GM23248 (cell line): ENCODE results near the gene KCNH2. TPM values are rescaled to one million over a fixed set of nuclear protein-coding genes. Genes with fewer than 3 reads are reported as not detected.
"Not testable (repeated sequence)": the region's sequence is repeated elsewhere in the genome, so short reads cannot be mapped to it uniquely, and the experiment has no call there.

Experiments
- DNase-seq: peaks from one replicate; pipeline ENCODE4 v3.0.0-alpha.2; 2015
- H2AFZ ChIP-seq: fragments of 200-600 bp; sonication (generic); 2 replicates; pipeline ENCODE4 v1.6.1; 2016; ENCODE audit warnings: antibody characterized with exemption
- H3F3A ChIP-seq: fragments of 200-600 bp; sonication (generic); 2 replicates; pipeline ENCODE4 v1.6.1; 2016; ENCODE audit warnings: mild to moderate bottlenecking, antibody characterized with exemption, mixed run types; ENCODE audit not compliant: insufficient read depth
- H3K27ac ChIP-seq: fragments of 200-600 bp; sonication (generic); 2 replicates; pipeline ENCODE4 v1.5.1; 2016; ENCODE audit warnings: mild to moderate bottlenecking
- H3K27me3 ChIP-seq: fragments of 200-600 bp; sonication (generic); replicated peaks from 2 replicates; pipeline ENCODE4 v1.6.1; 2016; ENCODE audit warnings: mild to moderate bottlenecking; ENCODE audit not compliant: insufficient read depth
- H3K36me3 ChIP-seq: fragments of 200-600 bp; sonication (generic); 2 replicates; pipeline ENCODE4 v1.6.1; 2016; ENCODE audit warnings: low read depth, mild to moderate bottlenecking
- H3K4me1 ChIP-seq: fragments of 200-600 bp; sonication (generic); 2 replicates; pipeline ENCODE4 v1.6.1; 2016; ENCODE audit warnings: mild to moderate bottlenecking; ENCODE audit not compliant: insufficient read depth
- H3K4me2 ChIP-seq: fragments of 200-600 bp; sonication (generic); one replicate; pipeline ENCODE4 v1.6.1; 2016; ENCODE audit warnings: mild to moderate bottlenecking; ENCODE audit not compliant: unreplicated experiment
- H3K4me3 ChIP-seq: fragments of 200-600 bp; sonication (generic); 2 replicates; pipeline ENCODE4 v1.5.1; 2016; ENCODE audit warnings: mild to moderate bottlenecking
- H3K79me2 ChIP-seq: fragments of 200-600 bp; sonication (generic); 2 replicates; pipeline ENCODE4 v1.6.1; 2016; ENCODE audit warnings: mild to moderate bottlenecking; ENCODE audit not compliant: insufficient read depth
- H3K9ac ChIP-seq: fragments of 200-600 bp; sonication (generic); 2 replicates; pipeline ENCODE4 v1.6.1; 2016; ENCODE audit warnings: mild to moderate bottlenecking
- H3K9me2 ChIP-seq: fragments of 200-600 bp; sonication (generic); 2 replicates; pipeline ENCODE4 v1.6.1; 2016; ENCODE audit warnings: mixed run types, mild to moderate bottlenecking, moderate library complexity; ENCODE audit not compliant: insufficient read depth
- H3K9me3 ChIP-seq: fragments of 200-600 bp; sonication (generic); one replicate; pipeline ENCODE4 v1.6.1; 2017; ENCODE audit warnings: low read depth
- H4K20me1 ChIP-seq: fragments of 200-600 bp; sonication (generic); 2 replicates; pipeline ENCODE4 v1.6.0; 2016; ENCODE audit not compliant: insufficient read depth
- EZH2 ChIP-seq: fragments of 200-600 bp; sonication (generic); IDR thresholded peaks from 2 replicates; pipeline ENCODE4 v1.6.1; 2018; ENCODE audit warnings: antibody characterized with exemption, mild to moderate bottlenecking; ENCODE audit not compliant: insufficient read depth, poor library complexity, severe bottlenecking
- EZH2phosphoT487 ChIP-seq: fragments of 200-600 bp; sonication (generic); IDR thresholded peaks from 2 replicates; pipeline ENCODE4 v1.6.1; 2018; ENCODE audit warnings: antibody characterized with exemption, moderate library complexity, mild to moderate bottlenecking, low read depth; ENCODE audit not compliant: insufficient read depth
- WGBS, 2 experiments: methylation state at CpG; one replicate each; pipeline ENCODE4 v1.1.6; 2015 to 2017; ENCODE audit warnings: low lambda C conversion rate in 2 of 2, low coverage in 1 of 2; ENCODE audit errors: missing lambda C conversion rate in 2 of 2; 5-methylcytosine and 5-hydroxymethylcytosine counted together
- in situ Hi-C: fragments of 300-500 bp; cut with MboI; formaldehyde crosslinking; loops from 2 replicates; pipeline ENCODE4 v1.15.0; 2020
- polyA plus RNA-seq: library from polyadenylated mRNA; unstranded; fragments of >200 nt; fragmentation: Nextera tagmentation; extraction: Ambion mirVana; gene quantifications from 2 replicates; pipeline ENCODE4 v1.2.1, GENCODE V29; 2016
- total RNA-seq: library from RNA; depleted of rRNA; stranded (reverse); fragments of >200 nt; shearing (Covaris generic); gene quantifications from 2 replicates; pipeline ENCODE4 v1.2.3, GENCODE V29; 2014

KCNH2 gene
- total and polyA plus RNA-seq, 2 experiments from 2014 or later = not detected

- peak overlapping the region; percentile 75 for H3K9ac ChIP-seq
- H3K36me3 ChIP-seq = no peaks in the 10 kb centered on the region
- 5 to 9% methylated on average over 50 of the region's 55 CpGs for WGBS, 2 experiments
- H2AFZ ChIP-seq = peak overlapping the region; percentile 91
- no peaks in the 10 kb centered on the region for H3K27me3 ChIP-seq
- peak overlapping the region; percentile 61 for H3K4me3 ChIP-seq
- H4K20me1 ChIP-seq = no peaks in the 10 kb centered on the region
- H3K9me2 ChIP-seq = no peaks in the 10 kb centered on the region
- H3K79me2 ChIP-seq = no peaks in the 10 kb centered on the region
- TF ChIP-seq EZH2phosphoT487 = no peak
- H3F3A ChIP-seq = no peaks in the 10 kb centered on the region
- peak overlapping the region; percentile 76 for H3K4me2 ChIP-seq
- peak; percentile 92 for DNase-seq
- H3K27ac ChIP-seq = no peak overlapping the region
- H3K4me1 ChIP-seq = no peaks in the 10 kb centered on the region
- no peaks in the 10 kb centered on the region for H3K9me3 ChIP-seq
- in situ Hi-C loops = no loop called here
These were observed 35.8 kb upstream of the KCNH2 start for GRCh38 chr7:151013733-151014497.

DNA sequence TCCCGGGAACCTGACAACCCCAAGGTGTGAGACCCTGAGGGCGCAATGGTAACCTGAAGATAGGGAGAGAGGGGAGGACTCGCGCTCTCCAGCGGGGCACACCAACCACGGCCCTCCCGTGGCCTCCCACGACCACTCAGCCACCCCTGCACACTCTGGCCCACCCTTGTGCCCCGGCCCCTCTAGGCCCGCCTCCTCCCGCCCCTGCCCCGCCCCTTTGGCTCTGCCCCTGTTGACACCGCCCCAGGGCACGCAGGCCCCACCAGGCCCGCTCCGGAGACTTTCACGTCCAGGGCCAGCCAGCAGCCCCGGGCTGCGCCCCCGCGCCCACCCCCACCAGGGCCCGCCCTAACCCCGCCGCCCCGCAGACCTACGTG is 35.2 kb upstream of the KCNH2 start:
- Histone ChIP-seq H3K79me2 (no peaks in the 10 kb centered on the region), H3F3A (no peaks in the 10 kb centered on the region), H3K9ac (peak overlapping the region; percentile 75; the same call in 1 of the 2 replicates), H3K27ac (no peak overlapping the region), H3K4me1 (no peaks in the 10 kb centered on the region), H3K9me3 (no peaks in the 10 kb centered on the region), H3K27me3 (no peaks in the 10 kb centered on the region), H2AFZ (peak overlapping the region; percentile 91), H4K20me1 (no peaks in the 10 kb centered on the region), H3K36me3 (no peaks in the 10 kb centered on the region), H3K4me2 (peak overlapping the region; percentile 76), H3K9me2 (no peaks in the 10 kb centered on the region), H3K4me3 (peak overlapping the region; percentile 61)
- DNase-seq = no peak
- in situ Hi-C loops = no loop called here
- TF ChIP-seq EZH2 (no peak), EZH2phosphoT487 (no peak)
- 6 to 12% methylated on average over 3 to 25 of the region's 26 CpGs for WGBS, 2 experiments

GRCh38 chr7:151012911-151013347 is 34.8 kb upstream of the KCNH2 start:
- Histone ChIP-seq H3K9me2 (no peaks in the 10 kb centered on the region), H2AFZ (peak overlapping the region; percentile 91; the same call in 1 of the 2 replicates), H3K79me2 (no peaks in the 10 kb centered on the region), H3F3A (no peaks in the 10 kb centered on the region), H4K20me1 (no peaks in the 10 kb centered on the region), H3K9me3 (no peaks in the 10 kb centered on the region), H3K4me1 (no peaks in the 10 kb centered on the region), H3K4me2 (peak overlapping the region; percentile 32), H3K27me3 (no peaks in the 10 kb centered on the region), H3K4me3 (0 out of 2 replicates have a peak overlapping the region, but pooled peaks have one; percentile 61), H3K36me3 (no peaks in the 10 kb centered on the region), H3K27ac (no peak overlapping the region), H3K9ac (peak overlapping the region; percentile 75; the same call in 1 of the 2 replicates)
- 20 to 21% methylated on average over 23 of the region's 23 CpGs for WGBS, 2 experiments
- TF ChIP-seq EZH2 (no peak), EZH2phosphoT487 (no peak)
- in situ Hi-C loops = no loop called here
- DNase-seq = peak; percentile 71

DNA sequence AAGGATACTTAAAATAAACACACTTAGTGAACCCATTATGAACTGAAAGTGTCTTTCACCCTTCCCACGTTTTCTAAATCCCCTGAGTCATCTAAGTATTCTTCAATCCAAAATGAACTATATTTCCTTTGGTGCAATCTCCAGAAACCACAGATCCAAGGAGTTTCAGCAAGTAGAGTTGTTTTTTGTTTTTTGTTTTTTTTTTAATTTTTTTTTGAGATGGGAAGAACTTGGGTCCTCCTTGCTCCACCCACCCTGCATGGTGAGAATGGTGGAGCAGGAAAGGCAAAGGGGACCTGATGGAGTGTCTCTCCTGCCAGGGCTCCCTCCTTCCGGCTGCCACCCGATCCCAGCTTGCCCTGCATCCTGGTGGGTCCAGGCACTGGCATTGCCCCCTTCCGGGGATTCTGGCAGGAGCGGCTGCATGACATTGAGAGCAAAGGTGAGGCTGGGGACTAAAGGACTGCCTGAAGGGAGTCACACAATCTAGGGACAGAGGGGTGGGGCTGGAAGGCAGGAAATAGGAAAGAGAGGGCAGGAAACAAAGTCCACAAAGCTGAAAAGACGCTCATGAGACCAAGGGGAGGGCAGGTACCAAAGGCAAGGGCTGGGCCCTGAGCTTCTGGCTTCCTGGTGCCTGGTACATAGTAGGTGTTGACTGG is 34.0 kb upstream of the KCNH2 start:
- H3K9me3 ChIP-seq = no peaks in the 10 kb centered on the region
- in situ Hi-C loops = no loop called here
- no peak overlapping the region for H3K4me3 ChIP-seq
- no peaks in the 10 kb centered on the region for H3K36me3 ChIP-seq
- no peaks in the 10 kb centered on the region for H3K9me2 ChIP-seq
- no peaks in the 10 kb centered on the region for H3K79me2 ChIP-seq
- TF ChIP-seq EZH2 = no peak
- TF ChIP-seq EZH2phosphoT487 = no peak
- H3K27ac ChIP-seq = no peak overlapping the region
- 67 to 69% methylated on average over 6 of the region's 6 CpGs for WGBS, 2 experiments
- H3F3A ChIP-seq = no peaks in the 10 kb centered on the region
- no peak overlapping the region for H3K4me2 ChIP-seq
- no peak overlapping the region for H3K9ac ChIP-seq
- no peak for DNase-seq
- H3K4me1 ChIP-seq = no peaks in the 10 kb centered on the region
- H2AFZ ChIP-seq = no peak overlapping the region
- no peaks in the 10 kb centered on the region for H3K27me3 ChIP-seq
- H4K20me1 ChIP-seq = no peaks in the 10 kb centered on the region

DNA sequence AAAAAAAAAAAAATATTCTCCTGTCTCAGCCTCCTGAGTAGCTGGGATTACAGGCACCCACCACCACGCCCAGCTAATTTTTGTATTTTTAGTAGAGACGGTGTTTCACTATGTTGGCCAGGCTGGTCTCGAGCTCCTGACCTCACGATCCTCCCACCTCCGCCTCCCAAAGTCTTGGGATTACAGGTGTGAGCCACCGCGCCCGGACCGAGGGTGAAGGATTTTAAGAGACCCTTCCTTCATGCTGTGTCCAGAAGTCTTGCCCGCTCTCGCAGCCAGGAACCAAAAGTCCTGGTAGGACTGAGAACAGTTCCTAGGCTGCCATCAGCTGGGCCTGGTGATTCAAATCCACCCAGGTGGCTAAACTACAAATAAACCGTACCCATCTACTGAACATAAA is 33.5 kb upstream of the KCNH2 start:
- H3K4me2 ChIP-seq, H2AFZ ChIP-seq, H3K4me3 ChIP-seq, DNase-seq, H3K27ac ChIP-seq, H3K9me2 ChIP-seq, H3K4me1 ChIP-seq, H3K27me3 ChIP-seq, H3K9me3 ChIP-seq, H3F3A ChIP-seq, H3K36me3 ChIP-seq, H3K9ac ChIP-seq, H4K20me1 ChIP-seq, in situ Hi-C loops, H3K79me2 ChIP-seq: not testable (repeated sequence)
- 86 to 87% methylated on average over 12 of the region's 12 CpGs for WGBS, 2 experiments
